Activated CD8-positive, alpha-beta memory T cell treated with anti-CD3 and anti-CD28 coated beads for 36 hours (primary cell): ENCODE results near the gene NAV3. TPM values are rescaled to one million over a fixed set of nuclear protein-coding genes. Genes with fewer than 3 reads are reported as not detected.

Source experiments
- CTCF ChIA-PET: fragments of 350-600 bp; sonication (Branson Sonifier 250); formaldehyde crosslinking; loops from one replicate; lab custom pipeline; 2021; ENCODE audit warnings: antibody characterized with exemption; lab: Charles Lee
- POLR2A ChIA-PET: fragments of 350-600 bp; sonication (Branson Sonifier 250); formaldehyde crosslinking; loops from one replicate; lab custom pipeline; 2021; ENCODE audit warnings: antibody characterized with exemption; lab: Charles Lee
- total RNA-seq, 2 experiments: library from RNA; stranded (reverse); gene quantifications; one replicate each; pipeline ENCODE4 v1.2.3, GENCODE V29; 2021

The NAV3 gene
- total RNA-seq, 2 experiments from 2014 or later = not detected

GRCh38 chr12:77915071-77915600, 84.4 kb downstream of the NAV3 start:
- POLR2A ChIA-PET = no interaction called here
- CTCF ChIA-PET = no interaction called here

GRCh38 chr12:77916276-77916675, 85.6 kb downstream of the NAV3 start:
- ChIA-PET POLR2A (no interaction called here), CTCF (no interaction called here)

GRCh38 chr12:77918046-77918445, 87.4 kb downstream of the NAV3 start:
- POLR2A ChIA-PET = no interaction called here
- CTCF ChIA-PET = no interaction called here

- ChIA-PET POLR2A (no interaction called here), CTCF (no interaction called here)
Measured at GRCh38 chr12:77919450-77919849, 88.8 kb downstream of the NAV3 start.

GRCh38 chr12:77923882-77924281, 93.2 kb downstream of the NAV3 start:
- ChIA-PET POLR2A (no interaction called here), CTCF (no interaction called here)

GRCh38 chr12:77924703-77925102, 94.0 kb downstream of the NAV3 start:
- POLR2A ChIA-PET = no interaction called here
- CTCF ChIA-PET = no interaction called here

GRCh38 chr12:77925536-77926108, 94.9 kb downstream of the NAV3 start:
- CTCF ChIA-PET = no interaction called here

GRCh38 chr12:77928078-77928477, 97.4 kb downstream of the NAV3 start:
- POLR2A ChIA-PET = no interaction called here

More at GRCh38 chr12:77925536-77926108, 94.9 kb downstream of the NAV3 start:
- POLR2A ChIA-PET = no interaction called here

GRCh38 chr12:77932216-77932615, 101.5 kb downstream of the NAV3 start:
- ChIA-PET CTCF (no interaction called here), POLR2A (no interaction called here)

More at GRCh38 chr12:77928078-77928477, 97.4 kb downstream of the NAV3 start:
- CTCF ChIA-PET = no interaction called here

- ChIA-PET CTCF (no interaction called here), POLR2A (no interaction called here)
Measured at GRCh38 chr12:77938301-77938700, 107.6 kb downstream of the NAV3 start.

- CTCF ChIA-PET = no interaction called here
Measured at GRCh38 chr12:77940011-77940423, 109.3 kb downstream of the NAV3 start.

GRCh38 chr12:77940567-77940966, 109.9 kb downstream of the NAV3 start:
- ChIA-PET CTCF (no interaction called here), POLR2A (no interaction called here)

More at GRCh38 chr12:77940011-77940423, 109.3 kb downstream of the NAV3 start:
- POLR2A ChIA-PET = no interaction called here

- ChIA-PET CTCF (no interaction called here), POLR2A (no interaction called here)
Measured at GRCh38 chr12:77941401-77941800, 110.7 kb downstream of the NAV3 start.

GRCh38 chr12:77943466-77943865, 112.8 kb downstream of the NAV3 start:
- POLR2A ChIA-PET = no interaction called here
- CTCF ChIA-PET = no interaction called here

- CTCF ChIA-PET = no interaction called here
- POLR2A ChIA-PET = no interaction called here
Measured at GRCh38 chr12:77946541-77947061, 115.9 kb downstream of the NAV3 start.

- ChIA-PET CTCF (no interaction called here), POLR2A (no interaction called here)
Measured at GRCh38 chr12:77947330-77947729, 116.6 kb downstream of the NAV3 start.

GRCh38 chr12:77947746-77948145, 117.1 kb downstream of the NAV3 start:
- ChIA-PET POLR2A (no interaction called here), CTCF (no interaction called here)

GRCh38 chr12:77949943-77950342, 119.2 kb downstream of the NAV3 start:
- POLR2A ChIA-PET = no interaction called here
- CTCF ChIA-PET = no interaction called here

- ChIA-PET POLR2A (no interaction called here), CTCF (no interaction called here)
Measured at GRCh38 chr12:77953528-77954205, 123.0 kb downstream of the NAV3 start.

GRCh38 chr12:77954206-77954555, 123.5 kb downstream of the NAV3 start:
- ChIA-PET POLR2A (no interaction called here), CTCF (no interaction called here)

- POLR2A ChIA-PET = no interaction called here
- CTCF ChIA-PET = no interaction called here
Measured at GRCh38 chr12:77957062-77957461, 126.4 kb downstream of the NAV3 start.
